ENCODE measurements around the gene SPATC1L. TPM values are rescaled to one million over a fixed set of nuclear protein-coding genes. Genes with fewer than 3 reads are reported as not detected.

SPATC1L gene
- total RNA-seq, 1 donor from 2014 or later: 25.3 TPM

DNA sequence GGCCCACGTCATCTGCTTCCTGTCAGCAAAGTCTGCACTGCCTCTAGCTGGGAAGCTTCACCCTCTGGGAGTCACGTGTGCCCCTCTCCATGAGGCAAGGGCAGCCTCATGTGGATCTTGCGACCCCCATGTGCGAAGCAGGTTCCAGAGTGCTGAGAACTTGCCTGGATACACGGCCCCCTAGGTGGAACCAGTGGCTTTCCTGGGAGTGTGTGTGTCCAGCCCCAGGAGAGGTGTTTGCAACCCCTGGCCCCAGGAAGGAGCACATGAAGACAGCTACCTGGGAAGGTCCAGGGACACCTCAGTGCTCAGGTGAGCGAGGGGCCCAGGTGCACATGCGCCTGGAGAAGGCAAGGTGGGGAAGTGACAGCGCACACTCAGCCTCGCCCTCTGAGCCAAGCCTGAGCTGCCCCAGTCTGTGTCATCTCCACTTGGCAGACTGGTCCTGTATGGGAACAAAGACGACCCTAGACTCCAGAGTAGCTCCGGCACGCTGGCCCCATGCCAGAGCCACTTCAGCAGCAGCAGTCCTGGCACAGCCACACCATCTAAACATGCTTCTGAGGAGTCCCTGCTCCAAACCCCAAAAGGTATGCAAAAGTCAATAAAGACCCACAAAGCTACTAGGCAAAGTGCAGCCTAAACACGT is 35.5 kb upstream of the SPATC1L start:
- TF ChIP-seq, protein P1, sequence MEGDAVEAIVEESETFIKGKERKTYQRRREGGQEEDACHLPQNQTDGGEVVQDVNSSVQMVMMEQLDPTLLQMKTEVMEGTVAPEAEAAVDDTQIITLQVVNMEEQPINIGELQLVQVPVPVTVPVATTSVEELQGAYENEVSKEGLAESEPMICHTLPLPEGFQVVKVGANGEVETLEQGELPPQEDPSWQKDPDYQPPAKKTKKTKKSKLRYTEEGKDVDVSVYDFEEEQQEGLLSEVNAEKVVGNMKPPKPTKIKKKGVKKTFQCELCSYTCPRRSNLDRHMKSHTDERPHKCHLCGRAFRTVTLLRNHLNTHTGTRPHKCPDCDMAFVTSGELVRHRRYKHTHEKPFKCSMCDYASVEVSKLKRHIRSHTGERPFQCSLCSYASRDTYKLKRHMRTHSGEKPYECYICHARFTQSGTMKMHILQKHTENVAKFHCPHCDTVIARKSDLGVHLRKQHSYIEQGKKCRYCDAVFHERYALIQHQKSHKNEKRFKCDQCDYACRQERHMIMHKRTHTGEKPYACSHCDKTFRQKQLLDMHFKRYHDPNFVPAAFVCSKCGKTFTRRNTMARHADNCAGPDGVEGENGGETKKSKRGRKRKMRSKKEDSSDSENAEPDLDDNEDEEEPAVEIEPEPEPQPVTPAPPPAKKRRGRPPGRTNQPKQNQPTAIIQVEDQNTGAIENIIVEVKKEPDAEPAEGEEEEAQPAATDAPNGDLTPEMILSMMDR (IDR thresholded peaks at IDR 0.05; ENCODE audit: unreplicated experiment): no peak
- H3K4me3 Mint-ChIP-seq (ENCODE audit: unreplicated experiment): peak overlapping the region; percentile 47
- DNase-seq (ENCODE audit: low spot score): no peak
- no peak overlapping the region for H3K27ac Mint-ChIP-seq (ENCODE audit: unreplicated experiment)
- H3K36me3 Mint-ChIP-seq (ENCODE audit: low read depth, unreplicated experiment): peaks cover 32% of the 10 kb centered on the region
- no peaks in the 10 kb centered on the region for H3K9me3 Mint-ChIP-seq (ENCODE audit: unreplicated experiment)
- peaks cover under 1% of the 10 kb centered on the region for H3K27me3 Mint-ChIP-seq (ENCODE audit: unreplicated experiment)
- H3K4me1 Mint-ChIP-seq (ENCODE audit: unreplicated experiment): peaks cover 4% of the 10 kb centered on the region

GRCh38 chr21:46218906-46219590 is 34.8 kb upstream of the SPATC1L start:
- Mint-ChIP-seq H3K9me3 (ENCODE audit: unreplicated experiment) (no peaks in the 10 kb centered on the region), H3K4me1 (ENCODE audit: unreplicated experiment) (peaks cover 4% of the 10 kb centered on the region), H3K27me3 (ENCODE audit: unreplicated experiment) (peaks cover 7% of the 10 kb centered on the region), H3K27ac (ENCODE audit: unreplicated experiment) (no peak overlapping the region), H3K4me3 (ENCODE audit: unreplicated experiment) (peak overlapping the region; percentile 24), H3K36me3 (ENCODE audit: low read depth, unreplicated experiment) (peaks cover 31% of the 10 kb centered on the region)
- TF ChIP-seq, protein P1 (IDR thresholded peaks at IDR 0.05; ENCODE audit: unreplicated experiment): no peak
- DNase-seq (ENCODE audit: low spot score): no peak

- Mint-ChIP-seq H3K9me3 (ENCODE audit: unreplicated experiment) (no peaks in the 10 kb centered on the region), H3K4me1 (ENCODE audit: unreplicated experiment) (peaks cover 4% of the 10 kb centered on the region), H3K27me3 (ENCODE audit: unreplicated experiment) (peaks cover 10% of the 10 kb centered on the region), H3K27ac (ENCODE audit: unreplicated experiment) (no peak overlapping the region), H3K36me3 (ENCODE audit: low read depth, unreplicated experiment) (peaks cover 31% of the 10 kb centered on the region), H3K4me3 (ENCODE audit: unreplicated experiment) (no peak overlapping the region)
- TF ChIP-seq, protein P1 (IDR thresholded peaks at IDR 0.05; ENCODE audit: unreplicated experiment): no peak
- DNase-seq (ENCODE audit: low spot score): no peak
Measured at GRCh38 chr21:46217511-46218196, 33.4 kb upstream of the SPATC1L start.

DNA sequence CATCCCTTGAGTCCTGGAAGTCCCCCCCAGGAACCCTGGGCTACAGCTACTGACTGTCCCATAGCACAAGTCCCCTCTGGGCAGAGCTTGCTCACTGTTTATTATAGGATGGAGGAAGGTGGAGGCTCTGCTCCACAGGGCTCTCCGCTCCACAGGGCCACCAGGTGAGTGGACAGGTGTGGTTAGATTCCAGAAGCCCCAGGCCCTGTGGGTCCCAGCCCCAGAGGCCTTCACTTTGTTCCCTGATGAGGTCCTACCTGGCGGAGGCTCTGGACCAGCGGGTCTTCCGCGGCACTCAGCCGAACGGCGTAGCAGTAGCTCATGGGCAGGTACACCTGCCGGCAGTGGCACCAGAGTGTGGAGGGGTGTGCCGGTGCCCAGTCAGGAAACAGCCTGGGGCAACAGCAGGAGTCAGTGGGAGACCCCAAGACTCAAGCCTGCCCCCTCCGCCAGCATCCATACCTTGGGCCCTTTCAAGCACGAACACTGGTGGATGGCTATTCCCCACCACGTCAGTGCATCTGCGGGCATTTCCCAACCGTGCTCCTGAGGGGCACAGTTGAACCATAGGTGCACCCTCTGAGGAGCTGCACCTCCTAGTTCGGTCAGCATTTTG is 32.0 kb upstream of the SPATC1L start:
- no peak for DNase-seq (ENCODE audit: low spot score)
- Mint-ChIP-seq H3K27ac (ENCODE audit: unreplicated experiment) (no peak overlapping the region), H3K9me3 (ENCODE audit: unreplicated experiment) (no peaks in the 10 kb centered on the region), H3K27me3 (ENCODE audit: unreplicated experiment) (peaks cover 10% of the 10 kb centered on the region), H3K36me3 (ENCODE audit: low read depth, unreplicated experiment) (peaks cover 32% of the 10 kb centered on the region), H3K4me3 (ENCODE audit: unreplicated experiment) (no peak overlapping the region), H3K4me1 (ENCODE audit: unreplicated experiment) (peaks cover 4% of the 10 kb centered on the region)
- TF ChIP-seq, protein P1 (IDR thresholded peaks at IDR 0.05; ENCODE audit: unreplicated experiment): no peak
